ENCODE measurements around the gene TMEM256.

TMEM256 gene

GRCh38 chr17:7408863-7409262 lies 5.0 kb upstream of the TMEM256 start:
- no peak for DNase-seq (ENCODE audit: low read depth in 1 of 2, low spot score in 1 of 2)

DNA sequence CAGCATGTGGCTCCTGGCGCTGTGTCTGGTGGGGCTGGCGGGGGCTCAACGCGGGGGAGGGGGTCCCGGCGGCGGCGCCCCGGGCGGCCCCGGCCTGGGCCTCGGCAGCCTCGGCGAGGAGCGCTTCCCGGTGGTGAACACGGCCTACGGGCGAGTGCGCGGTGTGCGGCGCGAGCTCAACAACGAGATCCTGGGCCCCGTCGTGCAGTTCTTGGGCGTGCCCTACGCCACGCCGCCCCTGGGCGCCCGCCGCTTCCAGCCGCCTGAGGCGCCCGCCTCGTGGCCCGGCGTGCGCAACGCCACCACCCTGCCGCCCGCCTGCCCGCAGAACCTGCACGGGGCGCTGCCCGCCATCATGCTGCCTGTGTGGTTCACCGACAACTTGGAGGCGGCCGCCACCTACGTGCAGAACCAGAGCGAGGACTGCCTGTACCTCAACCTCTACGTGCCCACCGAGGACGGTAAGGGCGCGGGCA lies 4.4 kb upstream of the TMEM256 start:
- DNase-seq (ENCODE audit: low read depth in 1 of 2, low spot score in 1 of 2), result no peak

DNA sequence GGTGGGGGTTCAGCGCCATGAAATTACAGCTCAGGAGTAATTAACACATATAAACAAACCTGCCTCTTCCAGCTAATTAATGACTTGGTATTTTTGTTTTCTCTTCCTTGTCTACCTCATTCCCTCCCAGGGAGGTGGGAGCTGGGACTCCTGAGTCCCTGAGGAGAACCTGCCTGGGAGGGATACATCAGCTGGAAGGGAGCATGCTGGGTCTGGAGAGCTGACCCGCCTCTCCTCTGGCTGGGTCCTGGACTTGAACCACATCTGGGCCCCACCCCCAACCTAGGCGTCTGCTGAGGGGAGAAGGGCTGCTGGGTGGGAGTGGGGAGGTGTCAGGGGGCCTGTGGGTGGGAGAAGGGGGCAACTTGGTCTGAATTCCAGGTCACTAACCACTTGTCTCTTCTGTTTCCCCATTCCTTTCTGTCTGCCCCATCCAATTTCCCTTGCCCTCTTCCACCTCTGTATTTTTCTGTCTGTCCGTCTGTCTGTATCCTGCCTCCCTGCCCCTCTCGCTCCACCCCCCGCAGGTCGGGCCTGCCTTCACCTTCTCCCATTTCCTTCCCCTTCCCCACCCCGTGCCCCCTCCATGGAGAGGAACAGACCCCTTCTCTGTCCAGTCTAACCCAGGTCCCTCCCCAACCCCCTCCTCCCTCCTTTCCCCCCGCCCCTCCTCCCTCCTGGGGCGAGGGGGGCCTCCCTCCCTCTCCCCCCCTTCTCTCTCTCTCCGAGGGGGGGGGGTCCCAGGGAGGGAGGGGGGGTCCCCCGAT lies 3.8 kb upstream of the TMEM256 start, which contains the start of gene NLGN2:
NLGN2 (plus strand) TSS at position 361 of the 767 bp plus-strand sequence. CDS start 411 bp downstream, outside the sequence.
- DNase-seq (ENCODE audit: low read depth in 1 of 2, low spot score in 1 of 2), result no peak

- no peak for DNase-seq (ENCODE audit: low read depth in 1 of 2, low spot score in 1 of 2)
Measured at GRCh38 chr17:7407082-7407481, 3.2 kb upstream of the TMEM256 start.

- DNase-seq (ENCODE audit: low read depth in 1 of 2, low spot score in 1 of 2), result no peak
Measured at GRCh38 chr17:7406235-7406825, 2.4 kb upstream of the TMEM256 start.

GRCh38 chr17:7405350-7406234 lies 1.7 kb upstream of the TMEM256 start:
- DNase-seq (ENCODE audit: low read depth in 1 of 2, low spot score in 1 of 2), result no peak

DNA sequence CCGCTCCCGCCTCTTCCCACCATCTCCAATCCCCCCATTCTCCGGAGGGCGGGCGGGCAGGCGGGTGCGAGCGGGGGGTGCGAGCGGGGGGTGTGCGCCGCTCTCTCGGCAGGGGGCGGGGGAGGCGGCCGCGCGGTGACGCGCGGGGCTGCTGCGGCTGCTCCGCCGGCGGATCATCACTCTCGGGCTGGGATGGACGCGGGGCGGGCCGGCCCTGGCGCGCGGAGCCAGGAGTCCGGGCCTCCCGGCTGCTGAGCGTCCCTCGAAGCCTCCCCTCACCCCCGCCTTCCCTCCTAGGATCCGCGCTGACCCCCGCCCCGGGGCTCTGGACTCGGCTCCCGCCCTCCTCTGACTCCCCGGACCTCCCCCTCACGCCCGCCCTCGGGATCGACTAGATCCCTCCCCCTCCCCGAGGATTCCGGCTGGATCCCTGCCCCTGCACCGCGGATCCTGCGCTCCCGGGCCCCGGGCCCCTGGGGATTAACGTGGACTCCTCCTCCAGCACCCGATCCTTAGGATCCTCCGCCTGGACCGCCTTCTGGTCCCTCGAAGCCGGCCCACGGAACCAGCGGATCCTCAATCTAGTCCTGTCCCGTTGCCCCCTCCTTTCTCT lies 946 bp upstream of the TMEM256 start:
- DNase-seq (ENCODE audit: low read depth in 1 of 2, low spot score in 1 of 2), result peak in 1 of 2 donors; percentile 59

DNA sequence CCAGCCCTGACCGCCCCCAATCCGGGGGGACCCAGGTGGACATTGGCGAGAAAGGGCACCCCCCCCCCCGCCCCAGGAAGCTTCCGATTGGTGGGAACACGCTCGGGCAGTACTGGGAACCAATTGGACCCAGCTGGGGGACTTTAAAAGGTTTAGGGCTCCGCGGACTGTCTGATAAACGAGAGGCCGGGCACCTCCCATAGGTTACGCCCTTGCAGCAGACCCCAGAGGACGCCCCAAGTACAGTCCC lies 245 bp downstream of the TMEM256 start:
- DNase-seq (ENCODE audit: low read depth in 1 of 2, low spot score in 1 of 2), result no peak

DNA sequence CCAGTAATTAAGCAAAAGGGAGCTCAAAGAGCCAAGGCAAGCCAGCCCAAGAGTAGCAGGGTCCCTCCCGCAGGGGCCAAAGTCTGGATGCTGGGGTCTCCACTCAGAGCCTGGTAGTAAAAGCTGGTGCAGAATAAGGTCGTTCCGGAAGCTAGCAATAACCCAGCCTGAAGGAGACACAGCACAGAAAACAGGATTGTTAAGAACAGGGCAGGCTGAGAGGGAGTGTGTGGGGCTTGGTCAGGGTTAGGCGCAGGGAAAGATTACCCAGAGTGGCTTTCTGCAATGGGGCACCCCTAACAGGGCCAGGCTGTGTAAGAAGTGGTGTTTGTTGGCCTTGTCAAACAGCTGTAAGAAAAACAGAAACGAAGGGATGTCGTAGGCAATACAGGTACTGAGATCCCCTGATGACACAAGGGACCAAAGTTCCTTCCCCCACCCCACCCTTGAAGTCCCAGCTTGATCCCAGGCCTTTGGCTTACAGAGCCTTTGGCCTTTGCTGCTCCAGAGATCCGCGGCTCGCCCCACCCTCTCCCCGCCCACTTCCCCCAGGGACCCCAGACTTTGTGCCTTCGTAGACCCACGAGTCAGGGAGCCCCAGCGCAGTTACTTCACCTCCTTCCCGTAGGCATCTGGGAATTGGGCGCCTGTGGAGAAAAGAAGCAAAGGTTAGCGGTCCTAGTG lies 712 bp downstream of the TMEM256 start:
- peak in 1 of 2 donors; percentile 23 for DNase-seq (ENCODE audit: low read depth in 1 of 2, low spot score in 1 of 2)

- DNase-seq (ENCODE audit: low read depth in 1 of 2, low spot score in 1 of 2), result no peak
Measured at GRCh38 chr17:7398612-7399011, 5.3 kb downstream of the TMEM256 start.

- DNase-seq (ENCODE audit: low read depth in 1 of 2, low spot score in 1 of 2), result no peak
Measured at GRCh38 chr17:7396147-7396546, 7.8 kb downstream of the TMEM256 start.

- DNase-seq (ENCODE audit: low read depth in 1 of 2, low spot score in 1 of 2), result peak; percentile 75 to 86
Measured at GRCh38 chr17:7394452-7395191, 9.3 kb downstream of the TMEM256 start, which contains the start of gene PLSCR3. Gene PLSCR3, minus strand, starts transcription at chr17:7394525. Its CDS starts 415 bp downstream, at chr17:7394110.

DNA sequence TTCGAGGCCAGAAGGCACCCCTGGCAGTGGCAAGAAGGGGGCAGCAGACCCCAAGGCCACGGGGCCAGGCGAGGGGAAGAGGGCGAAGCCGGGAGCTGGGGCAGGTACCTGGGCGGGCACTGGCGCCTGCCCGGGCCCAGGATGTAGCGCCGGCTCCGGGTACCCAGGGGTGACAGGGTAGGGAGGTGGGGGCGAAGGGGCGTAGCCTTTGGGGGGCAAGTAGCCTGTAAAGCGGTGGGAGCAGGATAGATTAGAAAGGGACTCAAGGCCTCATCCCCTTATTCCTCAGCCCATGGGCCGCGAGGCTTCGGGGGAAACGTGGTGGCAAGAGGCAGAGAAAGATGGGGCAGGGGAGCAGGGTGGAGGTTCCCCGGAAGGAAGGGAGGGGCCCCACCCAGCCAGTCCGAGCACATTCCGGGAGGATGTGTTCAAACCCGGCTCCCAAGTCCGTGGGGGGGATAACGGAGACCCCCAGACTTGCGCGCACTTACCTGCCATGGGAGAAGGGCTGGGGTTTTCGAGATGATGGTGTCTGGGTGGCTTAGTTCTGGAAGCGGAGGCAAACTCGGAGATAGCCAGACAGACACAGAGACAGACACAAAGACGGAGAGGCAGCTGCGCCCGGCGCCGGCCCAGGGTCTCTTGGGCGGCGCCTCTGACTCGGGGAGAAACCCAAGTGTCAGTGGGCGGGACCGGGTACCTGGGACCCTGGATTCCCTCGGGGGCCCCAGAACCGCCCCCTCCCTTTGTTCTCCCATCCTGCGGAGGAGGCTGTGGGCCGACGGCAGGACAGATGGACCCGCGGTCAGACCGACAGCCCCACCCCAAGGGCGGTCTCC lies 10.1 kb downstream of the TMEM256 start:
- DNase-seq (ENCODE audit: low read depth in 1 of 2, low spot score in 1 of 2), result peak; percentile 42 to 46

DNA sequence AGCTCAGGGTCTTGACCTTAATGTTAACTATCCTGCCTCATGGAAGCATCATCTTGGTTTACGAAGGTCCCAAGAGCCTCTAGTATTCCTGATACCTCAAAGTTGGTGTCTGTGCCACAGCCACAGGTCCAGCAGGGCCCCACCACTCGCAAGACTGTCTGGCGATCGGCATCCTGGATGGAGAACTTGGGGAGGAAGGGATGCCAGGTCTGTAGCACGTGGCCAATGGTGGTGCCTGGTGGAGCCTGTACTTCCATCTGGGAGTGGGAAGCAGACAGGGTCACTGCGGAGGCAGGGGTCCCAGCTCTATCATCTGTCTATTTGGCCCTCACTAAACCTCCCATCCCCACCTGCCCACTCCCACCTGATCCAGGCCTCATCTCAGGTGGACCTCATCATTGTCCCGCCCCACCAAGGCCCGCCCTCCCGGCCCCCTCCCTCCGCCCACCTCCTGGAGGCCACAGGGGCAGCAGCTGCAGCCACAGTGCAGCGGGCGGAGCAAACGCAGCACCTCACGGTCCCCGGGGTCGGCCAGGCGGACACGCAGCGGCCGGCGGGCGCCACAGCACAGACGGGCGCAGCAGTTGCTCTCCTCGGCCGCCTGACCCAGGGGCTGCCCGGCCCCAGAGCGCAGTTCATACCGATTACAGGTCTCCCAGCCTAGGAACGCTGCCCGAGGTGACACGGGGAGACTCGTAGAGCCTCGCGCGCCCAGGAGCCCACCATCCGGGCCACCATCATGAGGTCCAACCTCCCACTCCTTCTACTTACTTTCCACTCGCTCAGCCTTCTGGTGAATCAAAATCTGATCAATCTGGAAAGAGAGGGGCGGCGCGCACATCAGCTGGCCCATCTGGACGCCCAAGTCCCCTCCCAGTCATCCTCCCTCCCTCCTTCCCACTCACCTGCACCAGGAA lies 10.9 kb downstream of the TMEM256 start:
- DNase-seq (ENCODE audit: low read depth in 1 of 2, low spot score in 1 of 2), result no peak

GRCh38 chr17:7391307-7391706 lies 12.6 kb downstream of the TMEM256 start:
- DNase-seq (ENCODE audit: low read depth in 1 of 2, low spot score in 1 of 2), result no peak

DNA sequence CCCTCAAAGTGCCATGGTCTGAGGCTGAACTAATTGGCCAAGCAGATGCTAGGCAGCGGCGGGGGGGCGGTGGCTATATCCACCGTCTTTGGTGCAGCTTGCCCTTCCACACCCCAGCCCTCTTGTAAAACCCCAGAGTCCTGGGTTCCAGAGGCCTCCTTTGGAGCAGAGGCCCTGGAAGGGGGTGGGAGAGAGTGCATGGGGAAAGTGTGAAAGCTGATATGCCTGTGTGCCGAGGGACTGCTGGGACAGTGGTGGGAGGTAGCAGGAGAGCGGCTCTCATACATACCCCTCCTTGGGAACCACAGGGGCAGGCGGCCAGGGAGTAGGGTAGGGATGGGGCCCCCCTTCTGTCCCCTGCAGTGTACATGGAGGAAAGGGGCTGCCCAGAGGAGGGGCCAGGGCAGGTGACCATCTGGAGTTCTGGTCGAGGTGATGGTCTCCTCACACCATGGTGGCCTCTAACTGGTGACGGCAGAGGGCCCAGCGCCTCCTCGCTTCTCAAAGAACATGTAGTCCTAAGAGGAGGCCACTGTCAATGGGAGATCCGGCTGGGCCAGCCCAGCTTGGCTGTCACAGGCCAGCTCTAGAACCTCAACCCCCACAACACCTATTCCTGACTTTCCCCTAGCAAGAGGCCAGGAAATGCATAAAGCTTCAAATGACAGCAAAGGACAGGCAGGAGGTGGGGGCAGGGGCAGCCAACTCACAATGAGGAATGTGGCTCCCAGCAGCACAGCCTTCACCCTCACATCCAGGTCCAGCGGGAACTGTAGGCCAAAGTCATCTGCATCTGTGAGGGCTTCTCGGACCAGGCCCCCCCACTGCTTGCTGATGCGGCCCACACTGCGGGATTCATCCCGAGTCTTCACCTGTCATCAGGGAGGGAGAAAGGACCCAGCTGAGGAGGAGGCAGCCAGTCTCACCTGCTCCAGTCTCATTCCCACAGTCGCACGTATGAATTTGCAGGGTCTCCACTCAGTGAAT lies 13.7 kb downstream of the TMEM256 start:
- no peak for DNase-seq (ENCODE audit: low read depth in 1 of 2, low spot score in 1 of 2)

DNA sequence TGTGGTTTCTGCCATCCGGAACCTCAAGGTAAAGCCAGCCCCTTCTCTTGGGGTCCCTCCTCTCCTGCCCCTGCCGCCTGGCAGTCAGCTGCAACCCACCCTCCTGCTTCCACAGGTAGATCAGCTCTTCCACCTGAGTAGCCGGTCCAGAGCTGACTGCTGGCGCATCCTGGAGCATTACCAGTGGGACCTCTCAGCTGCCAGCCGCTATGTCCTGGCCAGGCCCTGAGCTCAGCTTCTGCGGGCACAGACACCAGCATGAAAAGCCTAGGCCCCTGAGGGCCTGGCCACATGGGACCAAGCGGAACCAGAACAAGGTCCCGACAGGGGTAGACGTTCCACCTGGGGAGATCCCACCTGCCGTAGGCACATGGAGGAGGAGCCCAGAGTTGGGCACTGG lies 15.0 kb downstream of the TMEM256 start:
- no peak for DNase-seq (ENCODE audit: low read depth in 1 of 2, low spot score in 1 of 2)
